ENCODE measurements around the gene ATP2B2. TPM values are rescaled to one million over a fixed set of nuclear protein-coding genes. Genes with fewer than 3 reads are reported as not detected.
A peak's percentile ranks its signal among the peaks of the same experiment; 100 is the strongest.

ATP2B2 gene
- total RNA-seq, 6 experiments from 2014 or later = 25.9 to 45.1 (median 35.1) TPM

DNA sequence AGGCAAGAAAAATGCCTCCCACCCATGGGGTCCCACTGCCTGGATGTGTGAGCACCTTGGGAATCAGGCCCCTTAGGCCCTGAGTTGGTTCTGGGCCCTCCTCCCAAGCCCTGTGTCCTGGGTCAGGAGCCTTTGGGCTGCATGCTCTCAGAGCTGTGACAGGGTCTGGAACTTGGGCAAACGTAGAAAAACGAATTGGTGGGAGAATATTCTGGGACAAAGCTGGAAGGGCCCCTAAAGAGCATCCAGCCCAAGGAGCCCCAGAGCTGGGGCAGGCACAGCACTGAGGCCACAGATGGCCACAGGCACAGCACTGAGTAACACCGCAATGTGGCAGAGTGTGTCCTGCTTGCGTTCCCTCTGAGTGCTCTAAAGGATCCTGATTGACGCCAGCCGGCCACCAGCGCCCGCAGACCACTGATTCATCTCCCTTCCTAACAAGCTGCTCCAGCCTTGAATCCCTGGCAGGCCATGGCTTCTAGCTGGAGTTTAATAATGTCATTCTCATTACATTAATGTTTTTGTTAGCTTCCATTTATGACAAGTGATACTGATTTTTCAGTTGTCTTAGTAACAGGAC, 165.9 kb downstream of the ATP2B2 start:
- intact Hi-C loops (cut with DNase I) = no loop called here
- Histone ChIP-seq H3K36me3 (peaks cover 0 to 48% (median 7%) of the 10 kb centered on the region in 4 donors), H3K4me3 (no peak overlapping the region), H3K4me1 (no peaks in the 10 kb centered on the region), H3K27ac (no peak overlapping the region), H3K27me3 (no peaks in the 10 kb centered on the region), H3K9me3 (no peaks in the 10 kb centered on the region)
- ATAC-seq (no peak), DNase-seq (peak in 2 of 3 donors; percentile 2 to 40)
- 100% methylated on average over 4 of the region's 8 CpGs for WGBS (ENCODE audit: insufficient coverage, low coverage, low lambda C conversion rate, missing lambda C conversion rate)
- no peak for TF ChIP-seq POLR2A (IDR thresholded peaks at IDR 0.05)
- TF ChIP-seq CTCF (IDR thresholded peaks at IDR 0.05) = no peak

DNA sequence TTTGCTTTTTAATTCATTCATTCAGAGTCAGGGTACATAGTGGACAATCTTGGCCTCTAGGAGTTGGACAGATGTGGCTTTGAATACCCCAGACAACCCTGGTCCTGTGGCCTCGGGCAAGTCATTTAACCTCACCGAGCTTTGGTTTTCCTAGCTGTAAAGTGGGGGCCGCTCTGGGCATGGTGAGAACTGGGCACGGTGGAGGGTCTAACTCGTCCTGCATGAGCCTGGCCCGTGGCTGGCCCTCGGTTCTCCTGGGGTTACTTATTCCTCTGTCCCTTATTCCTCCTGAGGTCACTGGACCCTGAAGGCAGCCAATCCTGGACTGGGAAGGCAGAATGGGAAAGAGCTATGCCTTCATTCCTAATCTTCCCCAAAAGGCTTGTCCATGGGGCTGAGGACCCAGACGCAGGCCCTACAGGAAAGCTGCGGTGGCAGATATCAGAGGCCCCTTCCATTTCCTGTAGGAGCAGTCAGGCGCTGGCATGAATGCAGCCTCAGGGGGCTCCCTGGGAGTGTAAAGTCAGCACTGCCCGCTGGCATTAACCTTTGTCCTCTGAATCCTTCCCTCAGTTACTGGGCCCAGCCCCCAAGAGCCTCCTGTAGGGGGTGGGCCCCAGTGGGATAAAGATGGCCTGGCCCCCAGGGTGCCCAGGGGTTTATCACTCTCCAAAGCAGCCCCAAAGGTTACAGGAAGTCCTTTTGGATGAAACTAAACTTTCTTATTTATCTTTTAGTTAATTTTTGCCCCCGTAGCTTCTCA, 166.6 kb downstream of the ATP2B2 start:
- Histone ChIP-seq H3K9me3 (no peaks in the 10 kb centered on the region), H3K27me3 (no peaks in the 10 kb centered on the region), H3K4me3 (no peak overlapping the region), H3K27ac (no peak overlapping the region), H3K36me3 (peaks cover 0 to 48% (median 7%) of the 10 kb centered on the region in 4 donors), H3K4me1 (no peaks in the 10 kb centered on the region)
- no peak for TF ChIP-seq POLR2A (IDR thresholded peaks at IDR 0.05)
- TF ChIP-seq CTCF (IDR thresholded peaks at IDR 0.05) = no peak
- 65% methylated on average over 8 of the region's 12 CpGs for WGBS (ENCODE audit: insufficient coverage, low coverage, low lambda C conversion rate, missing lambda C conversion rate)
- ATAC-seq = no peak
- intact Hi-C loops (cut with DNase I) = no loop called here
- peak in 1 of 3 donors; percentile 43 for DNase-seq

GRCh38 chr3:10338164-10338470, 167.3 kb downstream of the ATP2B2 start:
- WGBS (ENCODE audit: insufficient coverage, low coverage, low lambda C conversion rate, missing lambda C conversion rate) = 90% methylated on average over 3 of the region's 16 CpGs
- intact Hi-C loops (cut with DNase I) = no loop called here

More at GRCh38 chr3:10338164-10338470, 167.3 kb downstream of the ATP2B2 start:
- DNase-seq (peak in 1 of 3 donors; percentile 49), ATAC-seq (no peak)
- H3K4me3 ChIP-seq = no peak overlapping the region
- no peaks in the 10 kb centered on the region for H3K27me3 ChIP-seq
- TF ChIP-seq CTCF (IDR thresholded peaks at IDR 0.05) (no peak), POLR2A (IDR thresholded peaks at IDR 0.05) (no peak)
- H3K36me3 ChIP-seq = peaks cover 0 to 48% (median 7%) of the 10 kb centered on the region in 4 donors
- no peak overlapping the region for H3K27ac ChIP-seq
- H3K4me1 ChIP-seq = no peaks in the 10 kb centered on the region
- H3K9me3 ChIP-seq = no peaks in the 10 kb centered on the region

Data from right lobe of liver (tissue), 6 donors.